HG02642 (cell line): Measurements from ENCODE around the gene UBASH3B.

Experiments
- ATAC-seq: cut with Tn5 transposase; IDR thresholded peaks from one replicate; pipeline ENCODE4 v1.9.1; 2021; ENCODE audit warnings: mild to moderate bottlenecking; ENCODE audit not compliant: unreplicated experiment, poor library complexity

The UBASH3B gene

GRCh38 chr11:122673701-122674100, 18.2 kb downstream of the UBASH3B start:
- no peak for ATAC-seq

DNA sequence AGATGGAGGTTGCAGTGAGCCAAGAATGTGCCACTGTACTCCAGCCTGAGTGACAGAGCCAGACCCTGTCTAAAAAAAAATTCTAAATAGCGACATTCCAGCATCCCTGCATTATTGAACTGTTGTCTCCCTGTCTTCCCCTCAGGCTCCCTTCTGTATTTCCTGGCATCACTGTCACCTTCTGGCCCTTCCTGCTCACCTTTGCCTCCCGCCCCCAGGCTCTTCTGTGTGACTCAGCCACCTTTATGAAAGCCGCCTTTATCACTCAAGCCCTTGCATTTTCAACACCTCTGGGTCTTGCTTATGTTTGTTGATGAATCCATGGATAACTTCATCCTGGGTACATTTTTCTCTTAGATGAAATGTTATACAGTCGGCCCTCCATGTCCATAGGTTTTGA, 21.1 kb downstream of the UBASH3B start:
- ATAC-seq, result no peak

- ATAC-seq, result no peak
Observed at GRCh38 chr11:122677256-122677655, 21.7 kb downstream of the UBASH3B start.

- ATAC-seq, result no peak
Observed at GRCh38 chr11:122678406-122678805, 22.9 kb downstream of the UBASH3B start.

GRCh38 chr11:122679466-122679865, 23.9 kb downstream of the UBASH3B start:
- no peak for ATAC-seq

DNA sequence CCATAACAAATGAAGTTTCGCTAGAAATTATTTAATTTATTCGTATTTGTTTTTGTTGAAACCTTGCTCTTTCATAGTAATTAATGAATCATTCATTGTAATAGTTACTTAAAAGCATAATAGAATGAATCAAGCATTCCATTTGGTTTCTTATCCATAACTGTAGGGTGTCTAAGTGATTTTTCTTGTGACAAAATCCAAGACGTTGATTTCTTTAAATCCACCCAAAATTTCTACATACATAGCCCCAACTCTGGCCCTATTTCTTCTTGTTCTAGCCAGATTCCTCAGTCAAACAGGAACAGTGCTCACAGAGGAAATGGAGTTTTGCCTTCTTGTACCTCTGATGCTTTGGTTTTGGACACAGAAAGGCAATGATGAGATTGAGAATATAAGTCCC, 25.5 kb downstream of the UBASH3B start:
- no peak for ATAC-seq

- no peak for ATAC-seq
Observed at GRCh38 chr11:122681735-122682134, 26.2 kb downstream of the UBASH3B start.

DNA sequence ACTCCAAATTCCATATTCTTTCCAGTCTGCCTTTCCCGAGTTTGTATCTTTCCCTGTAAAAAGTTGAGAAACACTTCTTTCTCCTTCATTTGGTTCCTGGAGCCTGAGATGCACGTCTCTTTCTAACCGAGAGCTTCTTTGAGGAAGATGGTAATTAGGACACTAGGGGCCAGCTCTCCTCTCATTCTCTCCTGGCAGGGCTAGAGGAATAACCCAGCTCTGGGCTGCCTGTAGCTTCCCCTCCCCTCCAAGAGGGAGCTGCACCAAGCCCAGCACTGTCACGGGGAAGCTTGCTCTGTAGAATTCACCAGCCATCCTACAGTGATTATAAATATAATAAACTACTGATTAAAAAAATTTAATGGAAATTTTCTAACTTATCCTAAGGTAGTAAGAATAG, 26.9 kb downstream of the UBASH3B start:
- no peak for ATAC-seq

GRCh38 chr11:122685041-122685440, 29.5 kb downstream of the UBASH3B start:
- no peak for ATAC-seq

- no peak for ATAC-seq
Observed at GRCh38 chr11:122686111-122686510, 30.6 kb downstream of the UBASH3B start.

GRCh38 chr11:122690384-122690783, 34.9 kb downstream of the UBASH3B start:
- no peak for ATAC-seq

DNA sequence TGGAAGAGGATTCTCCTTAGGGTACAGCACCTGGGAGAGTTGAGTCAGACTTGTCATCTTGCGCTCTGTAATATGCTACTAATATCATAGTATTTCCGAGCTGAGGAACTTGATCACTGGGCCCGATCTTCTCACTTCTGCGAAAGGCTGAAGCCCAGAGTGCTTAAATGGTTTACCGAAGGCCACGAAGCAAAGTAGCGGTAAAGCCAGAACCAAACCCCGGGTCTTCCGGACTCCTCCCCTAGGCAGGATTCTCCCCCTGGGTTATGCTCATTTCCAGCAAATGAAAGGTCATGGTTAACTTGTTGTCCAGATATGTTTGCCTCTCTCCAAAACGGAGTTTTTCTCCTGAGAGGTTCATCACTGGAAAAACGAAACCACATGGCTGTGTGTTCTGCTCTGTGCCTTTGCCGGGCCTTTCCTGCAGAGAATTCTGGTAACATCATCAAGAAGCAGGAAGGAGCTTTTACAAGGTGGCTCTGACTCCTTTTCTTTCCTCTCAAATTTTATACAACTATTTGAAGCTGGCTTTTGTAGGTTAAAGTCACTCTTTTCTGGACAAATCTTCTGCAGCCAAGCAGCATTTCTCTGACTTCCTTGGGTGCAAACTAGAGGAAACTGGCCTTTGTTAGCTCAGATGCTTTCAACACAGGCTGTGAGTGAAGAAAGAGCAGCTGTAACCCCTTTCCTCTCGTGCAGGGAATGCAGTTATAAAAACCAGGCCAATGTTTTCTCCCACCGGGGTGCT, 35.5 kb downstream of the UBASH3B start:
- ATAC-seq, result no peak

GRCh38 chr11:122691549-122692150, 36.1 kb downstream of the UBASH3B start:
- no peak for ATAC-seq

DNA sequence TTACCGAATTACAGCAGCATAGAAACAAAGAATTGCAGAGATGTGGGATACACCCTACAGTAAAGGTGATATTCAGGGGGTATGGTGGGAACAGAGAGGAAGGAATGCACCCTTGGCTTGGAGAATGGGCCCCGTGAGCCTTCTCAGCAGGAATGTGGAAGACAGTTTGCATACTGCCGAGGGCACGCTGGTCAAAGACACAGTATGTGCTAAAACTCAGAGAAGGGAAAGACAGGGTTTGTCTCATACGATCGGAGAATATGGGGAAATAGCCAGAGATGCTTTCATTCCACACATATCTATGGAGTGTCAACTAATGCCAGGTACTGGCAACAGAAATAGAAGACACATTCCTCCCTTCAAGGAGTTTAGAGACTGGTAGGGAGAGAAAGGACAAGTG, 36.9 kb downstream of the UBASH3B start:
- ATAC-seq, result no peak

GRCh38 chr11:122695076-122695615, 39.6 kb downstream of the UBASH3B start:
- ATAC-seq, result no peak

GRCh38 chr11:122696662-122697061, 41.1 kb downstream of the UBASH3B start:
- no peak for ATAC-seq

DNA sequence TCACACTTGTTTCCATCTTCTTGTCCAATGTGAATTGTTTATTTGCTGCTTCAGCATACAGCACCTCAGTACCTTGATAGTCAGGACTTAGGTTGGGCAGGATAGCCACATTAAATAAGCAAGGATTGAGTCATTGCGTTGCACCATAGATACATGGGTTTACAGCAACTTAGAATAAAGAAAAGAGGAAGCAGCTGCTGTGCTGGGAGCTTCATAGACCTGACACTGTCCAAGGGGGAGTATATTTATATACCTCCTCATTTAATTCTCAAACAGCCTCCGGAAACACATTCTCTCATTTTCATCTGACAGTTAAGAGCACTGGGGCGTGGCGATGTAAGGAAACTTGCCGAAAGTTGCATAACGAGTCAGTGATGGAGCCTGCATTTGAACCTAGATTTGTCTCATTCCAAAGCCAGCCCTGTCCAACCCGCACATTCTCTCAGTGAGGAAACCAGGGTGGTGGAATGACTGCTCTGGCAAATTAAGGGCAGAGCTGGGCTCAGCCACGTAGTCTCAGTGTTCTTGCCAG, 42.2 kb downstream of the UBASH3B start:
- peak; percentile 72 for ATAC-seq

DNA sequence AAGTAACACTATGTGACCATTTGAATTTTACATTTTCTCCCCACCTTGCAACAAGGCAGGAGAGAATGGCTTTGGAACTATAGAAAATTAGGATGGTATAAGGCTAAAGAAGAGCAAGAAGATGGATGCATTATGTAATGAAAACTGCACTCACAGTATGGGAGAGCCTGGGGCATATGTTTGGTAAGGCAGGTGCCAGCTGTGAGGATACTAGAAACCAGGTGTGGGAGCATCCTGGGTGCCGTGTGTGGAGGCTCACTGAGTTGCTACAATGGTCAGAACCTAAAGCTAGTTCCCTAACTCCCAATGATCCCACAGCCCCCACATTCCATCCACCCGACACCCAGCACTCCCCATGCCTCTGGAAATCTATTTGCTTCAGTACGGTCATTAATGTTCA, 42.9 kb downstream of the UBASH3B start:
- ATAC-seq, result no peak

DNA sequence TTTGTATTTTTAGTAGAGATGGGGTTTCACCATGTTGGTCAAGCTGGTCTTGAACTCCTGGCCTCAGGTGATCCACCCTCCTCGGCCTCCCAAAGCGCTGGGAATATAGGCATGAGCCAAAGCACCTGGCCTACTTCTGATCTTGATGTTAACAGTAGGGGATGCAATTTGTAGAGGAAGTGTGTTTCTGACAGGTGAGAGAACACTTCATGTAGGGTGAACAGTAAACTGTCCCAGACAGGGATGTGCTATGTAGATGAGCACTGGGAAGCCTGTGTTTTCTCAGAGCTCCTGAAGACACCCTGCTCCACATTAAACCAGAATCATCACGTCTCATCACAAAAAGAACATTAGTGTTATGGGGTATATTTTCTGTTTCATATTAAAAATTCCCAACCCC, 45.1 kb downstream of the UBASH3B start:
- no peak for ATAC-seq

GRCh38 chr11:122701143-122701542, 45.6 kb downstream of the UBASH3B start:
- ATAC-seq, result no peak

GRCh38 chr11:122703541-122704272, 48.2 kb downstream of the UBASH3B start:
- ATAC-seq, result no peak
